ES-I3 (cell line): ENCODE measurements around the gene WSCD1.

ENCODE experiments used
- H3K36me3 ChIP-seq: 2 replicates; pipeline ENCODE4 v1.6.1; 2013; ENCODE audit warnings: mild to moderate bottlenecking, low read length, control low read depth, moderate library complexity; ENCODE audit not compliant: insufficient read depth
- H3K4me1 ChIP-seq: 2 replicates; pipeline ENCODE4 v1.6.1; 2013; ENCODE audit warnings: mild to moderate bottlenecking, control low read depth, low read length; ENCODE audit not compliant: insufficient read depth
- H3K9ac ChIP-seq: 2 replicates; pipeline ENCODE4 v1.6.1; 2013; ENCODE audit warnings: low read depth, mild to moderate bottlenecking, low read length, moderate library complexity
- H3K9me3 ChIP-seq: 2 replicates; pipeline ENCODE4 v1.6.1; 2013; ENCODE audit warnings: mild to moderate bottlenecking, low read length, moderate library complexity; ENCODE audit not compliant: control insufficient read depth, insufficient read depth

The WSCD1 gene

GRCh38 chr17:6098823-6099180, 28.6 kb downstream of the WSCD1 start:
- H3K4me1 ChIP-seq = peaks cover 33% of the 10 kb centered on the region
- no peaks in the 10 kb centered on the region for H3K9me3 ChIP-seq
- no peaks in the 10 kb centered on the region; the same call in 1 of the 2 replicates for H3K36me3 ChIP-seq
- H3K9ac ChIP-seq = no peak overlapping the region

DNA sequence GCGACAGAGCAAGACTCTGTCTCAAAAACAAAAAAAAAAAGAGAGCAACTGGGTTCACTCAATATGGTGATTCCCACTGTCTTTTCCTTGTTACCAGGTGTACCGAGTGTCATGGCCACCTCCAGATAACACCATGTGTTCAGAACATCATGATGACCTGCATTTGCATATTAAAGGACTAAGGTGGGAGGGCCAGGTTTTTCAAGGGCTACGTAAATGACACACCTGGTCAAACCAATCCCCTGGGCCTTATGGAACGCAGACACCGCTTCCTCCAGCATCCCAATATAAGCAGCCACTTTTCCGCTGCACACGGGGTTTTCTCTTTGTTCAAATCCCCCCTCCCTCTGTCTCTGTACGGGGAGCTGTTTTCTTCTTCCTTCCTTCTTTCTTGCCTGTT, 29.3 kb downstream of the WSCD1 start:
- H3K9ac ChIP-seq = no peak overlapping the region
- peaks cover 33% of the 10 kb centered on the region for H3K4me1 ChIP-seq
- H3K36me3 ChIP-seq = no peaks in the 10 kb centered on the region; the same call in 1 of the 2 replicates
- H3K9me3 ChIP-seq = no peaks in the 10 kb centered on the region

DNA sequence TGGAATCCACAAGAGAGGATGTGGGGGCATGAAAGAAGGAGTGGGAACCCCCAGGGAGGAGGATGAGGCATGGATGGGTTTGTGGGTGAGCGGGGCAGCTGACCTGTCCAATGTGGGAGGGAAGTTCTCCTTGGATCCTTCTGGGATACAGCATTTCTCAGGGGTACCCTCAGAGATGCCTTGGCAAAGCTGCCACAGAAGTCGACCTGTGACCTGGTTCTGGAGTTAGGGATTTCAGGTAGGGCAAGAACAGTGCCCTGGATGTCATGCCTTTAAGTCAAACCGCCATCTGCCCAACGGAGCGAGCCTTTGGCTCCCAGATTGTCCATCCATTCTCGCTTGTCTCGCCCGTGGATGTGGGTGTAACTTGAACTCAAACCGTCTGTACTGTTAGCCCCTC, 30.0 kb downstream of the WSCD1 start:
- Histone ChIP-seq H3K9me3 (no peaks in the 10 kb centered on the region), H3K9ac (no peak overlapping the region), H3K4me1 (peaks cover 33% of the 10 kb centered on the region), H3K36me3 (no peaks in the 10 kb centered on the region; the same call in 1 of the 2 replicates)

- Histone ChIP-seq H3K36me3 (no peaks in the 10 kb centered on the region; the same call in 1 of the 2 replicates), H3K4me1 (peaks cover 33% of the 10 kb centered on the region), H3K9ac (no peak overlapping the region), H3K9me3 (no peaks in the 10 kb centered on the region)
Observed at GRCh38 chr17:6100891-6101500, 30.8 kb downstream of the WSCD1 start.

DNA sequence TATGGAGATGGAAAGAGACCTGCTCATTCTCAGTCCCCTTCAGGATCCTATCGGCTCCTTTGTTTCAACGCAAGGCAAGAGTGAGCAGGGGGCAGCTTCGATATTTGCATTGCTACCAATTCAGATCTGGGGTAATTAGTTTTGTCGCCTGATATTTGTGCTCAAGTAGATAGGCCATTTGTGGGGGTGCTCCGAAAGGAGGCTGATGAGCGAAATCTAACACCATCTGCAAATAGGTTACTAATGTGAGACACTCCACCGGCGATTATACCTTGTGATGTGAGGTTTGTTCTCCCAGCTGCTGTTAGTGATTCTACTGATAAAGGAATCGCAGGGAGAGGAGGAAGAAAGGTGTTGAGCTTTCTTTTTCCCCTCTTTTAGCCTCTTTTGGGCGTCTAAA, 31.5 kb downstream of the WSCD1 start:
- Histone ChIP-seq H3K9ac (no peak overlapping the region), H3K9me3 (no peaks in the 10 kb centered on the region), H3K36me3 (no peaks in the 10 kb centered on the region; the same call in 1 of the 2 replicates), H3K4me1 (peaks cover 33% of the 10 kb centered on the region)

GRCh38 chr17:6102615-6103014, 32.4 kb downstream of the WSCD1 start:
- Histone ChIP-seq H3K36me3 (no peaks in the 10 kb centered on the region; the same call in 1 of the 2 replicates), H3K9me3 (no peaks in the 10 kb centered on the region)

GRCh38 chr17:6104956-6105648, 34.9 kb downstream of the WSCD1 start:
- Histone ChIP-seq H3K36me3 (no peaks in the 10 kb centered on the region; the same call in 1 of the 2 replicates), H3K4me1 (peaks cover 28% of the 10 kb centered on the region), H3K9ac (no peak overlapping the region), H3K9me3 (no peaks in the 10 kb centered on the region)

More at GRCh38 chr17:6102615-6103014, 32.4 kb downstream of the WSCD1 start:
- peaks cover 33% of the 10 kb centered on the region for H3K4me1 ChIP-seq
- H3K9ac ChIP-seq = no peak overlapping the region

DNA sequence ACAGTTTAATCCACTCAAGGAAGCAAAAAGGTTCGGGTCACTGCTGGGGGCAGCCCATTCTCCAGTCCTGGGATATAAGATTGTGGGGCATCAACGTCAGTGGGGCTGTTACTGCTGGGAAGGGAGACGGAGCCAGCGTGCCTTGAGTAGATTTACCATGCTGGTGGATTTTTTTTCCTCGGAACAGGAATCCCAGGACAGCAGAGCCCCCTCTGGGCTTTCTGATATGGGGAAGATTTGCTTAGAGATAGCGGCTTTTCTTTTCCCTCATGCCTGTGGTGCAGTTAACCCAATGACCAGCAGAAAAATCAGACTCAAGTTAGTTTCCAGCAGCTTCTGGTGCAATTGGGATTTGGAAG, 35.4 kb downstream of the WSCD1 start:
- Histone ChIP-seq H3K9ac (no peak overlapping the region), H3K9me3 (no peaks in the 10 kb centered on the region), H3K4me1 (peaks cover 24% of the 10 kb centered on the region), H3K36me3 (peaks cover 1% of the 10 kb centered on the region; the same call in 1 of the 2 replicates)

- H3K4me1 ChIP-seq = peaks cover 19% of the 10 kb centered on the region
- H3K9ac ChIP-seq = no peak overlapping the region
- no peaks in the 10 kb centered on the region for H3K9me3 ChIP-seq
- peaks cover 6% of the 10 kb centered on the region; the same call in 1 of the 2 replicates for H3K36me3 ChIP-seq
Observed at GRCh38 chr17:6106212-6106611, 36.0 kb downstream of the WSCD1 start.

GRCh38 chr17:6107791-6108190, 37.6 kb downstream of the WSCD1 start:
- Histone ChIP-seq H3K4me1 (peaks cover 5% of the 10 kb centered on the region), H3K36me3 (peaks cover 6% of the 10 kb centered on the region; the same call in 1 of the 2 replicates), H3K9me3 (no peaks in the 10 kb centered on the region), H3K9ac (no peak overlapping the region)

- peaks cover 6% of the 10 kb centered on the region; the same call in 1 of the 2 replicates for H3K36me3 ChIP-seq
- H3K9me3 ChIP-seq = no peaks in the 10 kb centered on the region
- no peaks in the 10 kb centered on the region; the same call in 1 of the 2 replicates for H3K4me1 ChIP-seq
- H3K9ac ChIP-seq = no peak overlapping the region
Observed at GRCh38 chr17:6108382-6108781, 38.2 kb downstream of the WSCD1 start.

DNA sequence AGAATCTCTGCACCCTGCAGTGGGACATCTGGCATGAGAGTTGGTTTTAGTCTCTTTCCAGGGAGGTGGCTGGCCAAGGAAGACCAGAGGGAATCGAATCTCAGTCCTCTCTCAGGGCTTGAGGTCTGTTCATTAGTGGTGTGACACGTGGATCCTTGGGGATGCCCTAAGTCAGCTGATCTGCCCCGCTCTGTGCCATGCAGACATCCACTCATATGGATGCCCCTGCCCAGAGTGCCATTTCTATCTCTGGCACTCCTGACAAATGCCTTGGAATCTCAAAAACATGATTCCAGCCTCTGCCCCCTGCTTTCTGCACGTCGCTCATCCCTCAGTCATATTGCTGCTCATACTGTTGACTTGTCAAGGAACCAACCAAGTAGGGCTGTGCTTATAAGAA, 38.8 kb downstream of the WSCD1 start:
- H3K9me3 ChIP-seq = no peaks in the 10 kb centered on the region
- H3K9ac ChIP-seq = no peak overlapping the region
- H3K36me3 ChIP-seq = peaks cover 6% of the 10 kb centered on the region; the same call in 1 of the 2 replicates
- H3K4me1 ChIP-seq = no peaks in the 10 kb centered on the region; the same call in 1 of the 2 replicates

GRCh38 chr17:6109536-6109935, 39.4 kb downstream of the WSCD1 start:
- no peaks in the 10 kb centered on the region; the same call in 1 of the 2 replicates for H3K4me1 ChIP-seq
- H3K36me3 ChIP-seq = peaks cover 6% of the 10 kb centered on the region; the same call in 1 of the 2 replicates
- H3K9ac ChIP-seq = no peak overlapping the region
- H3K9me3 ChIP-seq = no peaks in the 10 kb centered on the region

DNA sequence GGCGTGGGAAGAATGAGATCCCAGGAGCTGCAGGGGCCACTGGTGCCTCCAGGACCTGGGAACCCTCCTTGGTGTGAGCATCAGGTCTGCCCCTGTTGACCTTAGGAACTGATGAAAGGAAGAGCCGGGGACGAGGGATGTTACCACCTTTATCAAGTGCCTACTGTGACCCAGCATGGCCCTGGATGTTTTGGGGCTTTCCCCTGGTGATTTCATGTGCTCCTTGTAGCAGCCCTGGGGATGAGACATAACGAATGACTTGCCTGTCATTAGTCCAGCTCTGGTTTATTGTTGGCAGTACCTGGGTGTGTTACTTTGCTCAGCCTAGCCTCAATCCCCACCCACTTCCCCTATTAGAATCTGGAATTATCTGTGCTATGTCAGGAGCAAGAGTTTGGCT, 39.9 kb downstream of the WSCD1 start:
- Histone ChIP-seq H3K9ac (no peak overlapping the region), H3K9me3 (no peaks in the 10 kb centered on the region), H3K4me1 (no peaks in the 10 kb centered on the region), H3K36me3 (peaks cover 6% of the 10 kb centered on the region; the same call in 1 of the 2 replicates)

- peaks cover 6% of the 10 kb centered on the region; the same call in 1 of the 2 replicates for H3K36me3 ChIP-seq
- no peaks in the 10 kb centered on the region for H3K4me1 ChIP-seq
- no peak overlapping the region for H3K9ac ChIP-seq
- no peaks in the 10 kb centered on the region for H3K9me3 ChIP-seq
Observed at GRCh38 chr17:6110592-6110991, 40.4 kb downstream of the WSCD1 start.
